NCI-H510A treated with DMSO at 0.1 percent for 48 hours (cell line): ENCODE measurements around the gene GRAP2.

ENCODE experiments used
- DNase-seq: peaks from one replicate; lab custom pipeline; 2025; lab: John Stamatoyannopoulos, UW

GRAP2 gene

DNA sequence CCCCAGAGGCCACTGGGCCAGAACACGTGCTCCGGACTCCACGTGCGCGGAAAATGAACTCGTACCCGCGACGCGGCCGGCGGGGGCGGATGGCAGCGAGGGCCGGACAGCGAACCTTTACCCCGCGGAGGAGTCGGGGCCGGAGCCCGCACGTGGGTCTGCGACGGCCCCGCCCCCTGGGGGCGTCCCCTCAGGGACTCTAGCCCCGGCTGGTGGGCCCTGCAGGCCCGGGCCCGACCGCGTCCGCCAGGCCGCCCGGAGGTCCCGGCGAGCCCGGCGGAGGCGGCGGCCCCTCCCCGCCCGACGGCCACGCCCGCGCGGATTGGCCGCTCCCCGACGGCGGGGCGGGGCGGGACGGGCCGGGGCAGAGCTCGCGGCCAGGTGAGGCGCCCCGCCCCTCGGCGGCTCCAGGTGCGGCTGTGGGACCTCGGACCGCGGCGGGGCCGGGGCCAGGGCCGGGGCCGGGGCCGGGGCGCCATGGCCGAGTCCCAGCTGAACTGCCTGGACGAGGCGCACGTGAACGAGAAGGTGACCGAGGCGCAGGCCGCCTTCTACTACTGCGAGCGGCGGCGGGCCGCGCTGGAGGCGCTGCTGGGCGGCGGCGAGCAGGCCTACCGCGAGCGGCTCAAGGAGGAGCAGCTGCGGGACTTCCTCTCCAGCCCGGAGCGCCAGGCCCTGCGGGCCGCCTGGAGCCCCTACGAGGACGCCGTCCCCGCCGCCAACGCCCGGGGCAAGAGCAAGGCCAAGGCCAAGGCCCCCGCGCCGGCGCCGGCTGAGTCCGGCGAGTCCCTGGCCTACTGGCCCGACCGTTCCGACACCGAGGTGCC is 93.9 kb downstream of the GRAP2 start, which contains the start of gene FAM83F:
TSS of gene FAM83F (plus strand) at position 389 of the 827 bp plus-strand sequence. CDS start at position 478, 89 bp downstream.
- peak; percentile 17 for DNase-seq

DNA sequence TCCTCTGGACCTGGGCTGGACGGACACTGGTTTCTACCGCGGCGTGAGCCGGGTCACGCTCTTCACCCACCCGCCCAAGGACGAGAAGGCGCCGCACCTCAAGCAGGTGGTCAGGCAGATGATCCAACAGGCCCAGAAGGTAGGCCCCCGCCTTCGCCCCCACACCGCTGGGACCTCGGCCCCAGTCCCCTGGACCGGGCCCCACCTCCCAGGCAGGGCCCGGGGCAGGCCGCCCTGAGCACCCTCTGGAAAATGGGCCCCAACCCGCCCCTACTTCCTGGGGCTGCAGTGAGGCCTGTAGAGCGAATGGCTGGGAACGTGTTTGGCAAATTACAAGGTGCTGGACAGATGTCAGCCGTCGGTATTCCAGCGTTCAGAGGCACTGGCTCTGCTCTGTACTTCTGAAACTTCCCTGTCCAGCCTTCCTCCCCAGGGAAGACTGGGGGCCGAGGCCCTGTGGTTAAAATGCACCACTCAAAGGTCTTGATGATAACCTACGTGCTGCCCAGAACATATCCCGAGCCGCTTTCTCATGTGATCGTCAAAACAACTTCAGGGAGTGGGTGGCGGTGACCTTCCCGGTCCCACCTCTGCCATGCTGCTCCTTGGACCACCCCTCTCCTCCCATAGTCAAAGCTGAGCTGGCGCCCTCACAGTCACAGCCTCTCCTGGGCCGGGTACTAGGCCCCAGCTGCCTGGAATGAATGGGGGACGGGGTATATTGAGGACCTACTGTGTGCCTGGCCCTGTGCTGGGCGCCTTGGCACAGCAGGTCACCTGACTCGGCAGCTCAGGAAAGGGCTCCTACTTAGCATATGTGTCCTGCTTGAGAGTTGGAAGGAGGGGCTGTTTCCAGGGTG is 94.7 kb downstream of the GRAP2 start:
- peak; percentile 16 for DNase-seq

DNA sequence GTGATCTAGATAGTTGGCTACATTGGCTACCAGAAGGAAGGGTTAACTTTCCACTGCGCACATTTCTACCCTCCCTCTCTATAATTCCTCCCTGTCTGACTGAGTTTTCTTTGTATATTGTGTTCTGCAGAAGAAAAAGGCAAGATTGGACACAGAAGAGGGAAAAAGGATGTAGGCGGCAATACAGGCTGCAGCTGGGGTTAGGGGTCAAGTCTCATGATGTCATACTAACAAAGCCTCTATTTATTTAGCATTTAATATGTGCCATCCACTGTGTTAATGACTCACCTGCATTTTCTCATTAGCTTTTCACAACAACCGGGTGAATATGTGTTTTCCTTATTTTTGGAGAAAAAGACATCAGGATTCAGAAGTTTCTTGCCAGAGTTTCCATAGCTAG is 95.8 kb downstream of the GRAP2 start:
- no peak for DNase-seq

DNA sequence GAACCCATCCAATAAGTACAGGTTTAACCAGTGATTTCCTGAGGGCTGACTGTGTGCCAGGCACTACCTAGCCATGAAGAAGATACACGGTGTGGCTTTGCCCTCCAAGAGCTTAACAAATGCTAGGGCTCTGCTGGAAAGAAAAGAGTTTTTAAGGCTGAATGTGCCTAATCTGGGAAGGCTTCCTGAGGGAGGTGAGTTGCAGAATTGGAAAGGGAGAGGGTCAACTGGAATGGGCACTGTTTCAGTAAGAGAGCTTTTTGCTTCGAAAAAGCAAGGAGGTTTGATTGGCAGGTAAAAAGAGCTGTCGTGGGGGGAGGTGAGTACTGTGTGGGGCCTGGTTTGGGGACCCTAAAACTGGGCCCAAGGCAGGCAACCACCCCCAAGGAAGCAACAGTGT is 96.5 kb downstream of the GRAP2 start:
- no peak for DNase-seq

DNA sequence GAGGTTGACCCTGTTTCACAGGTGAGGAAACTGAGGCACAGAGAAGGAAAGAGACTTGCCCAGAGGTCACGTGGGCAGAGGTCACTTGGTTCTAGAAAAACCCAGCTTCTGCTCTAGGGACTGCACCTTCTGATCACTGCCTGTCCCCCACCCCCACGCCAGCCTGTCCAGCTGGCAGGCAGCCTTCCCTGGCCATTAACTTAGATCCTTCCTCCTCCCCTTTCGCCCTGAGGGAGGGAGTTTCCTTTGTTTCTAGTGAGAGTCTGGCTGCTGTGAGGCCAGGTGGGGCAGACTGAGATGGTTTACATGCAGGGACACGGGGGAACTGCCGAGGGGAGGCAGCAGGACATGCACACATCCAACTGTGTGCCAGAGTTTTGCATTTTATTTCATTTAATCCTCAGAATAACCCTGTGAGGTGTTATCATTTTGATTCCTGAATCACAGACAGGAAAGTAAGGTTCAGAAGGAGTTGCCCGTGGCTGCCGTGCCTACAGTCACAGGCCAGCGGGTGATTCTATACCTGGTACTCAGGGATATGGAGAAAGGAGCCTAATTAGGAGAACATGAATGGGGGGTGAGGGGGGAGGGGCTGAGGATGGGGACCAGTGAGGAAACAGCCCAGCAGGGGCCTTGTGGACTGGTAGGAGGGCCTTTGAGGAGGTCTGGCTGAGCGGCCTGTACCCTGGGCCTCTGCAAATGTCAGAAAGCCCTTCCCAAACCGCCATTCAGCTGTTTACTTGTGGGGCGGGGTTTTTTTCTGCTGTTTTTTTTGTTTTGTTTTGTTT is 97.2 kb downstream of the GRAP2 start:
- peak; percentile 76 for DNase-seq

DNA sequence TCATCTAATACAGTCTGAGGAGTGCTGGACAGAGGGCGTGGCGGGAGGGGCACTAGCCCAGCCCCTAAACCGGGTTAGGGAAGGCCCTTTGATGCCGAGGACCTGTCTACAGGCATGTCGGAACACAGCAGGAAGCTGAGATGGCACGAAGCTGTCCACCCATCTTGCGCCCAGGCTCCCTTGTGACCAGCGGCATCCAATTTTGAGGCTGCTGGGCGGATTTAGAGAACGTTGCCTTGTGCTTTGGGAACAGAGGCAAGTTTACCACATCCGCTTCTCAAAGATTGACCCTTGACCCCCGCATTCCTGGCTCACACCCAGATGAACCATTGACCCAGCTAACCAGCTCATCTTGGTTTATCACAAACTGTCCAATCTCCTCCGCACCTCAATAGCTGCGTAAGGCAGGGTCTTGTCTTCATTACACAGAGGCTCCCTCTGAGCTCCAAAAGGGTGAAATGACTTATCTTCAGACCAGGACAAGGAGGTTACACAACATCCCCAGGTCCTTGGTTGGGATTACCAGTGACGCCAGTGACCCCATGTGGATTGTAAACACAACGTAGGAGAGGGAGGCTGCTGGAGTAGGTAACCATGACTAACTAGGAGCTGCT is 98.4 kb downstream of the GRAP2 start:
- DNase-seq = no peak

DNA sequence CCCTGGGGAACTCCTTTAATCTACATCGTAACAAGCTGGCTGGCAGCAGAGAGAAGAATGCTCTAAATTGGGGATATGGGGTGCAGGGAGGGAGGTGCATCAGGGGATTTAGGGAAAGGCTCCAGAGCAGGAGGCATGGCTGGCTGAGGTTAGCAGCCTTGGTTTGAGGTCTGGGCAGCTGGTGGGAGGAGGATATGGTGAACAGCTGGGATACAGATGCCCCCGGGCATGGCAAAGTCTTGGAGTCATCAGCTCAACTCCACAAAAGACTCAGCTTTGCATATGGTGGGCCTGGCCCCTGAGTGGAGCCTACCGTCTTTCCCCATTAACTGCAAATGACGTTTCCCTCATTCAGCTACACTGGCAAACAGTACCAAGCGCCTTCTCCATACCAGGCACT is 99.3 kb downstream of the GRAP2 start:
- DNase-seq = no peak

DNA sequence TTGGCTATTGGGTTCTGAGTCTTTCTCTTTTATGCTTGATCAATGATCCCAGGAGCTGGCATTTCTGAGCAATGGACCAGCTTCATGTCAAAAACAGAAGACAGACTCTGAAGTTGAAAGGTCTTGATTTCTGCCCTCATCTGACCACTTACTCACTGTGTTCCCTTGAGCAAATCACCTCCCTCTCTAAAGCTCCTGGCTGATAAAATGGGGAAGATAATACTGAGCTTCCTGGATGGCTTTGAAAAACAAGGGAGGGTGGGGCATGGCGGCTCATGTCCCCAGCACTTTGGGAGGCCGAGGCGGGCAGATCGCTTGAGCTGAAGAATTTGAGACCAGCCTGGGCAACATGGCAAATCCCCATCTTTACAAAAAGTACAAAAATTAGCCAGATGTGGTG is 100.2 kb downstream of the GRAP2 start:
- DNase-seq = no peak

DNA sequence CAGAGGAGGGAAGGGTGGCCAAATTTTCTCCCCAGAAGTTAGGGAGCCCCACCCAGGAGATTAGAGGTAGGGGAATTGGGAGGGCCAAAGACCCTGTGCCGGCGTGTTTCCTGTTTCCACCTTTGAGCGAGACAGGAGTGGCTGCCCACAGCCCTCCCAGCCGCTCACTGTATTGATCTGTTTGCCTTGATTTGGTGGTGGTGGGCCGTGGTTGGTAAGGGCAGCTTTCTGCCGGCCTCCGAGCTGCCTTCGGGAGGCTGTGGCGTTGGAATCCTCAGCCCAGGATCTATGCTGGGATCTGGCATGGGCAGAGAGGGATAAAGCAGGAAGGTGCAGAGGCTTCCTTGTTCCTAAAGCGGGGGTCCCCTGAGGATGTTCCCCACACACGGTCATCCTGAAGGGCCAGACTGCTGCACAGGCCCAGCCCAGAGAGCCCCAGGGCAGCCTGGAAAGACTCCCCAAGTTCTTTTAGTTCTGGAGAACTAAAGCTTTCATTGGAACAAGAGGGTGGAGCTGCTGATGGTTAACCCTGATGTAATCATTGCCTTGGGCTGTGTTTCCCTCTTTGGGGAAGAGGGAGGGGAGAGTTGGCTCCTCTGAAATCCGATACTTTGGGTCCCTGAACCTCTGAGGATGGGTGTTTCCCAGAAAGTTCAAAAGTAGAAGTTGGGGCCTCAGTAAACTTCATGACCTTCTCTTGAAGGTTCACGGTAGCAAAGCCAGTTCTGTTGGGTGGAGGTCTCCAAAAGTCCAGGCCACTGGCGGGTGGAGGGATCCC is 101.1 kb downstream of the GRAP2 start:
- no peak for DNase-seq

DNA sequence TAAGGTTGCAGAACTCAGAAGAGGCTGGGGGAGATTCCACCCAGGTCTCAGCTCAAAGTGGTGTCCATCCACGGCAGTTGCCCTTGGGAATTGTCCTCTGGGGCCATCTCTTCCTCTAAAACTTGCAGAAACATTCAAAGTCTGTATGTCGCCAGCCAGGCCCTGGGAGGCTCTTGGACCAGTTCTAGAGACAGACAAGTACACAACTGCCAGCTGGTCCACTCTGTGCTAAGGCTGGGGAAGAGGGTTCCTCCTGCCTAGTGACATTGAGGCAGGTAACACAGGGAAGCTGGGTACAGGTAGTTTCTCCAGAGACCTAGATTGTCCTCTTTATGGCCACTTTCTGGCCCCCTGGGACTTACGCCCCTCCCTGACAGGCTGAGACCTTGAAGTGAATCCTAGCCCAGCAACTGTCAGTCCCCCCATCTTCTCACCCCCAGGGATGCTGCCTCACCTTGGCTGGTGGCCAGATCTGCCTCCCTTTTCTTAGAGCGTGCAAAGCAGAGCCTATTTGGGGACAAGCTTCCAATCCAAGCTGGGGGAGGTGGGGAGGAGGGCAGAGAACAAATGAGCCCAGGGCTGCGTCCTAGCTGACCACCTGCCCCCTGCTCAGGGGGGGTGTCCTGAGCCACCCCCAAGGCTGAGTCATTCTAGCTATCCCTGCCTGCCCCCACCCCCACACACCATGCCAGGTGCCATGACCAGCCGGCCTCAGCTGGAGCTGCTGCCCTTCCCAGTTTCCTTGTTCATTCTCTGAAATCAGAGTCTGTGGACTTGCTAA is 102.2 kb downstream of the GRAP2 start:
- peak; percentile 23 for DNase-seq

DNA sequence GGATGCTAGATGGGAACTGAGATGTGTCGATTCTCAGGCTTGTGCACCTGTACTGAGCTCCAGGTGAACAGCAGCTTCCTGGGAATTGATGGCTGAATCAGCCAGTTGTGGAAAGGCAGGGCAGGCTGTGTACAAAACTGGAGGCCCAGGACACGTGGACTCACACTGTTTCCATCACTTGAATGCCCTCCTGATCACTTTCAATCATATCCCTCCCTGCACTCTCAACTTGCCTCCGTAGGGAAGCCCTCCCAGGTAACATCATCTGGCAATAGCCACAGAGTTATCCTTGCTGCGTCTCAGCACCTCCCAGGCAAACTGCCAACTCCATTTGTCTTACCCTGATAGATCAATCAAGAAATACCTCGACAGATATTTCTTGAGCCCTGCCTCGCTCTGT is 104.0 kb downstream of the GRAP2 start:
- DNase-seq = no peak

DNA sequence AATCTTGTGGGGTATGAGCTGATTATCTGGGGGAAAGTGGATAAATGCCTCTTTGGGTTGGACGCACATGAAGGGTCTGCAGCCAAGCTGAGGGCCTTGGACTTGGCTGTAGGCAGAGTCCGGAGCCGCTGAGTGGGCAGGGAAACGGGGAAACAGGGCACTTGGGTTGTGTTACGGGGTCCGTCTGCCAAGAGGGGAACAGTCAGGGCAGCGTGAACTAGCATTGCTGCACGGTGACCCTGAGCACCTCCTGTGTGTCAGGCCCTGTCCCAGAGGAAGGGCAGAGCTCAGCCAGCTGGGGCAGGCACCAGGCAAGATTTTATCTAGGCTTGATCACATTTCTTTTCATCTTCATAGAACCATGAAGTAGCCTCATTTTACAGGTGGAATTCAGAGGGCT is 105.8 kb downstream of the GRAP2 start:
- DNase-seq = no peak

DNA sequence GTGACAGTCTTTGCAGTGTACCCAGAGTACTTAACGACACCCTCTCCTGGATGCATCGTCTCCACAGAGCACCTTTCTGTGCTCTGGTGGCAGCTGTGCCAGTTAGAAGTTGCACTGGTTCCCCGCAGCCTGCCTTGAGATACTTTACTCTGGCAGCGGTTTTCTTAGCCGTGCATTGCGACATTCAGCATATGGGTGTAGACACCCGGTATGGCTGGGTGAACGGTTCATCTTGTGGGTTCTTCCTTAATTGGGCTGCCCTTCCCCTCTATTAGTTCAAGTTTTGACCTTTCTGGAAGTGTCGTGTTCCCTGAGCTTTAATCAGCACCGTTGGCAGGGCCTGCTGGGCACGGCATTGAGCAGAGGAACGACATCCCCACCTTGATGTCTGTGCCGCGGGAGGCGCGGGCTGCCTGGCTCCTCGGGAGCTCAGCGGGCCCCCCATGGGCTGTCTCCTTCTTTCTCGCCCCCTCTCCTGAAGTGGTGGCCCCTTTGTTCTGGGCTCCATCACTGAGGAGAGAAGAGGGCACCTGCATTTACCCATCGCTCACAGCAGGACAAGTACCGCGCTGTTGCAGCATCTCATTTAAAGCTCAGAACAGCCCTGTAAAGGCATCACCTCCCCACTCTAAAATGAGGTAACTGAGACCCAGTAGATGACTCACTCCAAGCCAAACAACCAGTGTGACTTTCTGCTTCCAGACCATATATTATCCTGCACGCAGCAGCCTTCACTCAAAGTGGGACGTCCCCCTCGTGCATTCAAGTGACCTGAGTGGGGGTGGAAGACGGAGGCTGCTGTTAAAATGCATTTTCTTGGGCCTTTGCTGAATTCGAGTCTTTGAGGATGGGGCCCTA is 107.2 kb downstream of the GRAP2 start:
- DNase-seq = no peak

DNA sequence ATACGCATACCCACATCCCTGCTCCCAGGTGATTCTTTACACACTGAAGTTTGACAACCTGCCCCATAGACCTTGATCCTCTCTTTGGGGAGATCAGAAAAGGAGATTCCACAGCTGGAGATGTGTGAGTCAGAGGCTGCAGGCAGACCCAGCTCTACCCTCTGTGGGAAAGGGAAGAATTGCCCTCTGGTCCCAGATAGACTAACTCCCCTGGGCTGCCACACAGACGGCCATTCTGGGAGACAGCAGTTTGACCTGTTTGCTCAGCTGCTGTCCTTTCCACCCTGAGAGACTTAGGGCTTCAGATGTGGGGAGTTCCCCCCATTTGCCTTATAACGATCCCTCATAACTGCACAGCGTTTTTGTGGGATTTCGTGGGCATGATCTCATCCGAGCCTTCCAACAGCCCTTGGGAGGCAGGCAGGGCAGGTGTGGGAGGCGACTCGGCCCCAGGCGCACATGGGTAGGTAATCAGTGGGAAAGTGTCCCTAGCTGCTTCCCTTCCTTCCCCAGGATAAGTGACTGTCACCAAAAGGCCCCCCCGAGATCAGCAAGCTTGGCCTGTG is 107.9 kb downstream of the GRAP2 start:
- no peak for DNase-seq

DNA sequence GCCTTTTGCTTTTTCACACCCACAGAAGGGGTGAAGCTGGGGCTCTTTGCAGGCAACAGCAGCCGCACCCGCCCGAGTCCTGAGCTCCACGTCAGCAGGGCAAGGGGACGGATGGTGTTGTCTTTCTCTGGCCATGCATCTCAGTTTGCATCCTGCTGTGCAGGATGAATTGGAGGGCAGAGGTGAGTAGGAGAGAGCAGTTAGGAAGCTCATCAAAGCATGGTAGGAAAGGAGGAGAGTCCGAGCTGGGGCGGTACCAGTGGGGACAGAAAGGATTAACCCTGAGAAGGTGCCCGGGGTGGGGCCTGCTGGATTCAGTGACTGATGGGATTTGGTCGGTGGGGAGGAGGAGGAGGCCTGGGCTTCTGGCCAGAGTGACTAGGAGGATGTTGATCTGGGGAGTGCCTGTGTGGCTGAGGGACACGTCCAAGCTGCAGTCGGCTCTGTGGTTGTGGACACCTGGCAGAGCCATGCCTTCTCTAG is 108.4 kb downstream of the GRAP2 start:
- peak; percentile 44 for DNase-seq

DNA sequence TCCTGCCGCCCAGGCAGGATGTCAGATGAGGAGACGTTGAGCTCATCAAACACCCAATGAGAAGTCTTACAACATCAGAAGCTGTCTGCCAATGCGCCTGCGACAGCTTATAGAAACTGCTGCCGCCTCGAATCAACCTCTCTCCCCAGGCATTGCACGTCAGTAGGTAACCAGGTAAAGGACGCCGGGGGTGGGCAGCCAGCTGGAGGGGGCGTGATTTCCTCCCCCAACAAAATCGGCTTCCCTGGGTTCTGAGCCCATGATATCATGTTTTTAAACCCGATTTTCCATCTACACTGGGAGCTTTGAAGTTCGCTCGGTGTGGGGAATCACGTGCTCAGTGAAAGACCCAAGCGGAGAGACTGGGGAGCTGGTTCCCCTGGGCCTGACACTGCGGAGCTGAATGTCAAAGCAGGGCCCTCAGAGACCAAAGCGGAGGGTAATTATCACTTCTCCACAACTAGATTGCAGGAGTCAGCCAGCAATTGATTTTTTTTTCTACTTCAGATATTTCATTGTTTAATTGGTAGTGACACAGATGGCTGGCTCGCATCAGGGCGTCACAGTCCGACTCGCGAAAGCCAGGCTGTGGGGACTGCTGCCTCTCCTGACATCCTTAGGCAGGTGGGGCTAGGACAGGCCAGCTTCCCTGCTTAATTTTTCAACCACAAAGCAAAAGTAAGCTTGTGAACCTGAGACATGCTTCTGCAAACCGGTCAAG is 109.2 kb downstream of the GRAP2 start:
- peak; percentile 22 for DNase-seq

DNA sequence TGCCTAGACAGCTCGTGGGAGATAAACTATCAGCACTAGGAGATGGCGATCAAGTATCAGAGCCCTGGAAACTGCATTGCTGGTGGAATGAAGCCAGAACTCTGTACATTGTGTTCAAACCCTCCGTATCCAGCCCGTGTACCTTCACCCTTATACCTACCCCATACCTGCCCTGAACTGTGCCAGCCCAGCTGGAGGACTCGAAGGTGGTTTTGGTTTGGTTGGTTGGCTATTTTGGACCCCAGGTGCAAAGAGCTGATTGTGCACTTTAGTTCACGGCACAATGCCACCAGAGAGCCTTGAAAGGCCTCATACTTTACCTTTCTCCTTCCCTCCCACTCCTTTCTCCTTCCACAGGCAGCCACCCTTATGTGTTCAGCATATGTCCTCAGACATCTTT is 109.9 kb downstream of the GRAP2 start:
- no peak for DNase-seq

DNA sequence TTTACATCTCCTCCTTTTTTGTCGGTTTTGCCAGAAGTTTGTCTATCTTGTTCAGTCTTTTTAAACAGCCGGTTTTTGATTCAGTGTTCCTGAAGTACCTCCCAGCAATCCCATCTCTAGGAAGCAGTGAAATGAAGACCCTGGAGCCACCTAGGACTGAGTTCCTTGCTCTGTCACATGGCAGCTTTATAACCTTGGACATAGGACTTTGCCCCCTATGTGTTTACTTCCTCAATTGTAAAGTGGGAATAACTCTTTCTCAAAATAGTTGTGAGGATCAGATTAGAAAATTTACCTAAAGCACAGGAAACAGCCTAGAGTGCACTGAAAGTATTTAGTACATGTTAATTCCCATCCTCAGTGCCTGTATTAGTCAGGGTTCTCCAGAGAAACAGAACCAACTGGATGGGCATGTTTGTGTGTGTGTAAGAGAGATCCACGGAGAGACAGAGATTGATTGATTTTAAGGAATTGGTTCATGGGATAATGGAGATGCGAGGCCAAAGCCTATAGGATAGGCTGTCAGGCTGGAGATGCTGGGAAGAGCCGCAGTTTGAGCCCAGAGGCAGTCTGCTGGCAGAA is 113.9 kb downstream of the GRAP2 start:
- no peak for DNase-seq
